GM13977 (cell line): ENCODE results near the gene MRPL34.

Source experiments
- DNase-seq: peaks from one replicate; pipeline ENCODE4 v3.0.0; 2012; ENCODE audit warnings: low spot score
- CTCF ChIP-seq: IDR thresholded peaks from 2 replicates; pipeline ENCODE4 v1.5.1; 2012; ENCODE audit warnings: mild to moderate bottlenecking, control low read depth; ENCODE audit not compliant: insufficient read depth; ENCODE audit errors: extremely low read depth, missing control alignments
- in situ Hi-C: fragments of 300-500 bp; cut with MboI; formaldehyde crosslinking; loops from one replicate; pipeline ENCODE4 v1.12.0; 2022; ENCODE audit warnings: low sequenced_read_pairs, low pct_unique_long_range_greater_than_20kb, mixed read lengths, inconsistent platforms; ENCODE audit not compliant: unreplicated experiment

Gene MRPL34

DNA sequence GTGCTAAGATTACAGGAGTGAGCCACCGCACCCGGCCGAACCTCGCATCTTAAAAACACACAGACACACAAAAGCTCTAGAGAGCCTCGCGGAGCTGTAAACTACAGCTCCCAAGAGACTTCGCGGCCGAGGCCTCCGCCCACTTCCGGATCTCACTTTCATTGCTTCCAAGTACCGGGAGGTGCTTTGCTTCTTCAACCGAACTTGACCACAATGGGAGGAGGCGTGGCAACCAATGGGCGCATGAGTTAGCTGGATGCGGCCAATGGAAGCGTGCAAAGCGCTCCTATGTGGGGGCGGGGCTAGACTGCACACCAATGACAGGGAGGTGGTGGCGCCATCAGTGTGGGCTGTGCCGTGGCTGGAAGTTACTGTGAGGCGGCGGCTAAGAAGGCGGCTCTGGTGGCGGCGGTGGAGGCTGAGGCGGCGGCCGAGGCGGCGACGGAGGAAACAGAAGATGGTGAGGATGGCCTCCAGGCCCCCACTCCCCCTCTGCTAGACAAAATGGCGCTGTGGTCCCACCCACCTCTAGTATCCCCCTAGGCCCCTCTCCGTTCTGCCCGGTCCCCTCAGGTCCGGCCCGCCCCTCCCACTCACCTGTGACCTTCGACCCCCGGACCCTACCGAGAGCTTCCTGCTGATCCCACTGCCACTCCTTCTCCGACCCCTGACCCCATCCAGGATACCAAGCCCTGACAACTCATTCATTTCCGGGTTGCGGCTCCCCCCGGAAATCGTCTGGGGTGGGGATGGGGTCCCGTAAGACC is 3.7 kb downstream of the MRPL34 start, which contains the start of gene DDA1:
Gene DDA1, plus strand, starts transcription at position 366 of the 767 bp plus-strand sequence. Its CDS starts 92 bp downstream, at position 458.
- no peak for TF ChIP-seq CTCF
- in situ Hi-C loops = no loop called here
- peak; percentile 98 for DNase-seq

- no peak for DNase-seq
- in situ Hi-C loops = no loop called here
- TF ChIP-seq CTCF = no peak
These were observed 4.3 kb downstream of the MRPL34 start for GRCh38 chr19:17309965-17310461.

DNA sequence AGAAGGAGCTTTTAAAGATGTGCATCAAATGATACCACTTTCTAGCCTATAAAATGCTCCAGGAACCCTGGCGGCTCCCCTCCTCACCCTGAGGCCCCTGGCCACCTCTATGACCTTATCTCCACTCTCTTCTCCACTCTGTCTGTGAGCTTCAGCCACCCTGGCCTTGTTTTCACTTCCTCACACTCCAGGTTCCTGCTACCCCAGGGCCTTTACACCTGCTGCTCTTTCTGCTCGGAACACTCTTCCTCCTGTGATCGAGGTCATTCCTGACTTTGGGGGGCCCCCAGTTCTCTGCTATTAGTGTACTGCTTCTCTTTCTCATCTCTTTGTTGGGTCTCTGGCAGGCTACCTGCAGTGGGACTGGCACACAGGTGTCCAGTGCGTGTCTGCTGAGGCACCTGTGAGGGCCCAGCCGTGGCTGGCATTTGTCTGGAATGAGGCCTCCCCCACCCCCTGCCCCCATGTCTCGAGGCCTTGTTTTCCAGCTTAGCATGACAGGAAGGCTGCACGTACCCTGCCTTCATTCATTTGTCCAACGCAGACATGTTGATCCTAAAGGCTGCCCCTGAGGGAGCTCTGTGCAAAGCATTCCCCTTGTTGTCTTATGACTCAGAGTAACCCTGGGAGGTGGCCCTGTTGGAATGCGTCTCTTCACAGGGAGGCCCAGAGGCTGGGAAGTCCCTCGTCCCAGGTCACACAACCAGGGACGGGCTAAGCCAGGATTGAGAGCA is 6.0 kb downstream of the MRPL34 start:
- in situ Hi-C loops = no loop called here
- DNase-seq = no peak
- TF ChIP-seq CTCF = no peak

- no peak for DNase-seq
- TF ChIP-seq CTCF = no peak
- in situ Hi-C loops = no loop called here
These were observed 6.8 kb downstream of the MRPL34 start for GRCh38 chr19:17312189-17313113.

- no peak for DNase-seq
- in situ Hi-C loops = no loop called here
- no peak for TF ChIP-seq CTCF
These were observed 8.4 kb downstream of the MRPL34 start for GRCh38 chr19:17314007-17314593.

GRCh38 chr19:17318966-17319365 is 13.3 kb downstream of the MRPL34 start:
- in situ Hi-C loops = no loop called here
- no peak for DNase-seq
- no peak for TF ChIP-seq CTCF
